ENCODE data around the gene HMX1.

HMX1 gene

DNA sequence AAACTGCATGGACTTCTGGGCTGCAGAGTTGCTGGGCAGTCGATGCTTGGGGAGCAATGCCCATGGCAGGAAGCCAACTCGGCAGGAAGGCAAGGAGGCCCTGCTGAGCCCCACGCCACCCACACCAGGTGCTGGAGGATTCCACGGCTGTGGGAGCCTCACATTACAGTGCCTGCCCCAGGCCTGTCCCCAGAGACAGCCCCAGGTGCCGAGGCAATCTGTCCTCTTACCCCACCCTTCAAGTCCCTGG lies 53.9 kb downstream of the HMX1 start:
- no peak for DNase-seq (ENCODE audit: low spot score)
- TF ChIP-seq, protein P1, sequence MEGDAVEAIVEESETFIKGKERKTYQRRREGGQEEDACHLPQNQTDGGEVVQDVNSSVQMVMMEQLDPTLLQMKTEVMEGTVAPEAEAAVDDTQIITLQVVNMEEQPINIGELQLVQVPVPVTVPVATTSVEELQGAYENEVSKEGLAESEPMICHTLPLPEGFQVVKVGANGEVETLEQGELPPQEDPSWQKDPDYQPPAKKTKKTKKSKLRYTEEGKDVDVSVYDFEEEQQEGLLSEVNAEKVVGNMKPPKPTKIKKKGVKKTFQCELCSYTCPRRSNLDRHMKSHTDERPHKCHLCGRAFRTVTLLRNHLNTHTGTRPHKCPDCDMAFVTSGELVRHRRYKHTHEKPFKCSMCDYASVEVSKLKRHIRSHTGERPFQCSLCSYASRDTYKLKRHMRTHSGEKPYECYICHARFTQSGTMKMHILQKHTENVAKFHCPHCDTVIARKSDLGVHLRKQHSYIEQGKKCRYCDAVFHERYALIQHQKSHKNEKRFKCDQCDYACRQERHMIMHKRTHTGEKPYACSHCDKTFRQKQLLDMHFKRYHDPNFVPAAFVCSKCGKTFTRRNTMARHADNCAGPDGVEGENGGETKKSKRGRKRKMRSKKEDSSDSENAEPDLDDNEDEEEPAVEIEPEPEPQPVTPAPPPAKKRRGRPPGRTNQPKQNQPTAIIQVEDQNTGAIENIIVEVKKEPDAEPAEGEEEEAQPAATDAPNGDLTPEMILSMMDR (IDR thresholded peaks at IDR 0.05; ENCODE audit: extremely low read depth, missing control alignments), result no peak

DNA sequence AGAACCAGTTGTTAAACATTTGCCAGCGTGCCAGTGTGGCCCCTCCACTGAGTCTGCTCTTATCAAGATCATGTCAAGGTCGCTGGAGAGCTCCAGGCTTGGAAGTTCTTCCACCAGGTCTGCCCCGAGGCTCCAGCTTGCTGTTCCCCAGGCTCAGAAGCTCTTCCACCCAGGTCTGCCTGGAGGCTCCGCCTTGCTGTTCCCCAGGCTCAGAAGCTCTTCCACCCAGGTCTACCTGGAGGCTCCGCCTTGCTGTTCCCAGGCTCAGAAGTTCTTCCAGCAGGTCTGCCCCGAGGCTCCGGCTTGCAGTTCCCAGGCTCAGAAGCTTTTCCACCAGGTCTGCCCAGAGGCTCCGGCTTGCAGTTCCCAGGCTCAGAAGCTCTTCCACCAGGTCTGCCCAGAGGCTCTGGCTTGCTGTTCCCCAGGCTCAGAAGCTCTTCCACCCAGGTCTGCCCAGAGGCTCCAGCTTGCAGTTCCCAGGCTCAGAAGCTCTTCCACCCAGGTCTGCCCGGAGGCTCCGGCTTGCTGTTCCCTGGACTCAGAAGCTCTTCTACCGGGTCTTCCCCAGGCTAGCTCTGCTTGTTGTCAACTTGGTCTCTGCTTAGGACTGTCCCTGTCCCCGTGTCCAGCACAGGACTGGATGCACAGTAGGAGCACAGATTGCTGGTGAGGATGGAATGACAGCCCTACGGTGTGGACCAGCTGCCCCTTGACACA lies 54.4 kb downstream of the HMX1 start:
- TF ChIP-seq, protein P1 (IDR thresholded peaks at IDR 0.05; ENCODE audit: extremely low read depth, missing control alignments), result no peak
- DNase-seq (ENCODE audit: low spot score), result no peak
